Measurements from ENCODE around the gene SCARB2.

DNA sequence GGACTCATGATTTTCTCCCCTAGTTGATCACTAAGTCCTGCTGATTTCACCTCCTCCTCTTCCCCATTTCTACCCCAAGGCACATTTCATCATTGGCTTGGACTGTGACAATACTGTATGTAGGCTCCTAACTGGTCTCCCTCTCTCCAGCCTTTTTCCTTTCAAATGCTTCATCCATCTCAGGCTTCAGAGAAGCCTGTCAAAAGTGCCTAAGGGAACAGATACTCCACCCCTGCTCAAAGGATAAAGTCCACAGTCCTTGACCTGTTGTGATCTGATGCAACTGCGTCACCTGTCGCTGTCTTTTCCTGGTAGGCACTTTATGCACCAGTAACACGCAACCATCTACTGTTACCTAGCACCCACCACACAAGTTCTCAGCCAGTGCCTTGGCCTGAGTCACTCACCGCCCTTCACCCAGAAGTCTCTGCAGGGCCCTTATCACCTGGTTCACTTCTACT is 12.8 kb downstream of the SCARB2 start:
- no peak for TF ChIP-seq CTCF (IDR thresholded peaks at IDR 0.05 in 8 of 11, conservative IDR thresholded peaks at IDR 0.05 in 3 of 11)
- TF ChIP-seq POLR2A (IDR thresholded peaks at IDR 0.05), result no peak
- no peak for TF ChIP-seq POLR2AphosphoS5 (IDR thresholded peaks at IDR 0.05)

All from spleen (tissue), 7 donors.